Right cardiac atrium (tissue), 5 donors: ENCODE measurements around the gene EFCAB8. TPM values are rescaled to one million over a fixed set of nuclear protein-coding genes. Genes with fewer than 3 reads are reported as not detected.

Experiments
- ATAC-seq, 2 donors: fragments of 200-7000 bp; cut with Tn5 transposase; one replicate each; pipeline versions ENCODE4 v1.8.0 to v1.9.1; 2020; ENCODE audit warnings: moderate library complexity in 2 of 2, mild to moderate bottlenecking in 1 of 2
- DNase-seq, 3 donors: peaks; one replicate each; pipeline ENCODE4 v3.0.0-alpha.2; 2020
- H3K27ac ChIP-seq: one replicate; pipeline ENCODE4 v1.5.1; 2013; ENCODE audit warnings: mild to moderate bottlenecking, low read length, control low read depth, moderate library complexity
- H3K27me3 ChIP-seq: one replicate; pipeline ENCODE4 v1.6.1; 2013; ENCODE audit not compliant: control insufficient read depth, insufficient read depth
- H3K4me1 ChIP-seq: one replicate; pipeline ENCODE4 v1.6.1; 2013; ENCODE audit warnings: low read length; ENCODE audit not compliant: control insufficient read depth, insufficient read depth
- H3K4me3 ChIP-seq: one replicate; pipeline ENCODE4 v1.5.1; 2013; ENCODE audit warnings: low read length, control low read depth
- H3K9me3 ChIP-seq: one replicate; pipeline ENCODE4 v1.6.1; 2013; ENCODE audit warnings: low read length; ENCODE audit not compliant: control insufficient read depth
- WGBS: extraction: QIAGEN DNeasy Blood & Tissue Kit; methylation state at CpG from one replicate; pipeline ENCODE4 v1.1.7; 2013; 5-methylcytosine and 5-hydroxymethylcytosine counted together
- intact Hi-C, 4 donors: fragments of 100-400 bp; cut with DNase I; formaldehyde crosslinking; loops; one replicate each; pipeline versions ENCODE4 v1.11.0 to v1.14.0; 2022 to 2023
- polyA plus RNA-seq: library from polyadenylated mRNA; stranded (reverse); fragments of 200-250 nt; gene quantifications from one replicate; pipeline ENCODE4 v1.2.3, GENCODE V29; 2013
- total RNA-seq, 4 donors: library from RNA; stranded (reverse); fragmentation: NEBNext Ultra II Directional; extraction: Animal tissue kit (Norgen Biotek cat#: 25700); gene quantifications; one replicate each; pipeline ENCODE4 v1.2.1, GENCODE V29; 2021
- donor health status: healthy with polysubstance abuse.
- donor health status: DM: no; HTN: yes; CAD: no.
- donor health status: DM: no; HTN: no; CAD: no.
- donor health status: DM: no; HTN: yes; CAD: no; lungs with severe emphysema.
- donor health status: DM: yes; HTN: yes; CAD: no.

EFCAB8 gene
- total and polyA plus RNA-seq, 5 donors: 0.20 to 0.64 TPM; not detected in 3

DNA sequence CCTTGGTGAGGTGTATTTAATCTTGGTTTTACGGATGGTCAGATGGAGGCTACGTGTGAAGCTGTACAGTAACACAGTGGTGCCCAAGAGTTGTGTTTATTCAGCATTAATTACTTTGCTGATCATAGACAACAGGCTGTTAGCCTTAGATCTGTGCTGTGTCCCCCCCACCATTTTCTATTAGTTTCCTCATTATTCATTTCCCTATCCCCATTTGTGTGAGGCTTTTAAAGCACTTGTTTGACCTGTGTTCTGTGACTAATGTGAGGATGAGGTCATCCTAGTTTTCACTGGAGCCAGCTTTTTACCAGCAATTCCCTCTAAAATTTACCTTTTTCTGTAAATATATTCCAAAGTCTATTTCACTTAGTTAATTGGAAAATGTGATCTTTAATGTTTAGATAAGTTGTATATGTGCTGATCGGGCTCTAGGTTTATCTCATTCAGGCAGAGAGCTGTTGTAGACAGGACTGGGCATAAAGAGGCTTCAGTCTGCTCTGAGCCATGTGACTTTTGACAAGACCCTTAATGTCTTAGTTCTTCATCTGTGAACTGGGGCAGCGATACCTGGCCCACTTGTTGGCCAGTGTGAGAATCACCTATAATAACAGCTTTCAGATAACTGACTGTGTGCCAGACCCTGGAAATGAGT lies 30.6 kb upstream of the EFCAB8 start:
- DNase-seq (no peak), ATAC-seq (no peak)
- Histone ChIP-seq H3K27me3 (no peaks in the 10 kb centered on the region), H3K9me3 (no peaks in the 10 kb centered on the region), H3K4me1 (peaks cover 11% of the 10 kb centered on the region), H3K4me3 (no peak overlapping the region), H3K27ac (no peak overlapping the region)
- 94% methylated on average over 4 of the region's 4 CpGs for WGBS
- intact Hi-C loops: no loop called here

DNA sequence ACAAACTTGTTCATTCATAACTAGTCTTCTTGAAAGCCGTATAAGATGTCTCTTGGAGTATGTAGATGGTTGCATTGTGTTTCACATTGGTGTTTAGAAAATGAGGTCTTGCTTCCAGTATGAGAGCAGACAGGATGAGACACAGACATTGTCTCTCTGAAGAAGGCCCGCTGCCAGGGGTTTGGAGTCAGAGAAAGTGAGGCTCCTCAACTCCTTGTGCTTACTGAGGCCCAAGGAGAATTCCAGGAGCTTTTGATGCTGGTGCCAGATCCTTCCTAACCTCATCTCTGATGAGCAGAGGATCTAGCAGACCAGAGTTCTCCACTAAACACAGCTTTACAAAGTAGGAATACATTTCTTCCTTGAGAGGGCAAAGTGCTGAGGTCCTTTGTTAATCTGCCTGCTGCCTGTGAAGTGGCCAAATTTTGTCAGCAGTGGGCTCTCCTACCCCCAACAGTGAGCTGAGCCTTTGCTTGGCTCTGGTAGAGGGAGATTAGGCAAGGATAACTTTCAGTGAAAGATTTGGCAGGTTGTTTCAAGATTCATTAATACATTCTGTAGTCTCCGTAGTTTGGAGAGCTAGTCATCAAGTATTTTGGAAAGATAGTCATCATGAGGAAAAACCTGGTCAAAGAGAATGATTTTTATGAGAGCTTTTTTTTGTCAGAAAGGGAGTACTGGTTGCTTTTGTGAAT lies 29.3 kb upstream of the EFCAB8 start:
- DNase-seq (no peak), ATAC-seq (no peak)
- Histone ChIP-seq H3K4me3 (no peak overlapping the region), H3K9me3 (no peaks in the 10 kb centered on the region), H3K27ac (peak overlapping the region; percentile 27), H3K27me3 (no peaks in the 10 kb centered on the region), H3K4me1 (peaks cover 7% of the 10 kb centered on the region)
- intact Hi-C loops: no loop called here
- WGBS: 66% methylated on average over 3 of the region's 3 CpGs

DNA sequence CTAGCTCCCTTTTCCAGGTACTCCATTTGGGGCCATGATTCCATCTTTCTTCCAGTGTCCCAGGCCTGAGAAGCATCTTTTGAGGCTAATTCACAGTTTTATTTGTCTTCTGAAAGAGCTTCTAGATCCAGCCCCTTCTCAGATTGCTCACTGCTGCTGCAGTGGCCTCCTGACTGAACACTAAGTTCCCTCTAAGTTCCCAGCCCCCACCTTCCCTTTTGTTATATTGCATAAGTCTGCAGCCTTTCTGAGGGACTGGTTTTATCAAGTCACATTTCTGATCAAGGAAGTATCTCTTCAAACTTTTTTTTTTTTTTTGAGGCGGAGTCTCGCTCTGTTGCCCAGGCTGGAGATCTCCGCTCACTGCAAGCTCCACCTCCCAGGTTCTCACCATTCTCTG lies 28.3 kb upstream of the EFCAB8 start:
- Histone ChIP-seq H3K27ac (no peak overlapping the region), H3K27me3 (no peaks in the 10 kb centered on the region), H3K4me3 (no peak overlapping the region), H3K9me3 (no peaks in the 10 kb centered on the region), H3K4me1 (peaks cover 7% of the 10 kb centered on the region)
- WGBS: 95% methylated on average over 3 of the region's 3 CpGs
- ATAC-seq (peak; percentile 68 to 70), DNase-seq (no peak)
- intact Hi-C loops: no loop called here

DNA sequence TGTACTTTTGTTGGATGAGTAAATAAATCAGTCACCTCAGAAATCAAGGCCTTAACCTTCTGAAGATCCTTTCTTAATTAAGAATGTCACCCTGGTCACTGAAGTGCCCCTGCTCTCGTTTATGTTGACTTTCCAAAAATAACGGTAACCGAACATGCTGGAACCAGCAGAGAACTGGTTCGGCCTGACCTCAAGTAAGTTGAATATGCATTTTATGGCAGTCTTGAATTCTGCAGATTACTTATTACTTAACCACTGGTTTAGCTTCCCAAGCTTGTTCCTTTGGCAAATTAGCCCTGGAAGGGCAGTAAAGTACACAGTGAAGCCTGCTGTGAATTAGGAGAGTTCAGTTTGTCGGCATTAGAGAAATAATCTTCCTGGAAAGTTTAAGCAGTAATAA lies 26.7 kb upstream of the EFCAB8 start:
- no peak for DNase-seq
- intact Hi-C loops: no loop called here
- Histone ChIP-seq H3K4me1 (peaks cover 7% of the 10 kb centered on the region), H3K9me3 (no peaks in the 10 kb centered on the region), H3K4me3 (no peak overlapping the region), H3K27me3 (no peaks in the 10 kb centered on the region), H3K27ac (no peak overlapping the region)
- ATAC-seq: no peak
- 74% methylated on average over 5 of the region's 5 CpGs for WGBS

DNA sequence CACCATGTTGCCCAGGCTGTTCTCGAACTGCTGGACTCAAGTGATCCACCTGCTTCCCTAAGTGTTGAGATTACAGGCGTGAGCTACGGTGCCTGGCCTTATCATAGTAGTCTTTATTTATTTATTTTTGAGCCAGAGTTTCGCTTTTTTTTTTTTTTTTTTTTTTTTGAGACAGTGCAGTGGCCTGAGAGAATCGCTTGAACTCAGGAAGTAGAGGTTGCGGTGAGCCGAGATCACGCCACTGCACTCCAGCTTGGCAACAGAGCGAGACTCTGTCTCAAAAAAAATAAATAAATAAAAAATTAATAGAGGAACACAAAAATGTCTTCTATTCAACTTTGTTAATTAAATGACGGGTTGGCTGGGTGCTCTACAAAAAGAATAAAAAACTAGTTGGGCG lies 26.1 kb upstream of the EFCAB8 start:
- intact Hi-C loops: no loop called here
- H3K9me3 ChIP-seq: no peaks in the 10 kb centered on the region
- peaks cover 7% of the 10 kb centered on the region for H3K4me1 ChIP-seq
- no peak for ATAC-seq
- H3K27me3 ChIP-seq: no peaks in the 10 kb centered on the region
- WGBS: 77% methylated on average over 11 of the region's 11 CpGs
- H3K27ac ChIP-seq: no peak overlapping the region
- no peak overlapping the region for H3K4me3 ChIP-seq
- DNase-seq: no peak

DNA sequence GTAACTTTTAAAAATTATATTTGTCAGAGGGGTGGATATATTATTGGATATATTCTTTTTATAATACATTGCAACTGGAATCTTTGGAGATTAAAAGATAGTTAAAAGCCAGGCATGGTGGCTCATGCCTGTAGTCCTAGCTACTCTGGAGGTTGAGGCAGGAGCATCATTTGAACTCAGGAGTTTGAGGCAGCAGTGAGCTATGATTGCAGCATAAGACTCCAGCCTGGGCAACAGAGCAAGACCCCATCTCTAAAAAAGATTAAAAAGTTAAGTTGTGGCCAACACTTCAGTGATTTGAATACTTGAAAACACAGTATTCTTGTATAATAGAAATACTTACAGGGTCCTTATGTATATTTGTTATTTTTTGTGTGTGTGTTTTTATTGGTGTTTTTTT lies 23.8 kb upstream of the EFCAB8 start:
- intact Hi-C loops: no loop called here
- no peak for ATAC-seq

DNA sequence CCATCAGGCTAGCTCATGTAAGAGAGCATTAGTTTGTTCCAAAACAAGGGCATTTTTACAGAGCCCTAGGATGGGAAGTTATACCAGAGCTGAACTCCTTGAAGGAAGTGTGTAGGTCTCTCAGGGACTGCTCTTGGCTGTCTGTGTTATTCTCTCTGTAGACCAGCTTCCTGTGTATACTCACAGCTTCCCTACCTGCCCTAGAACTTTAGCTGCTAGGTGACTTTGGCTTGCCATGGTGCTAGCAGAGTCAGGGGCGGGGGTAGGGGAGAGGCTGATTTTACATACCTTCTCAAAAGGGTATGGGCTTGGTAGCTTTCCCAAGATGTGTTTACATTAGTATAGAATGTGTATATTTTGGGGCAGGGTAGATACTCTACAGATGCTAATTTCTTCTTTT lies 21.6 kb upstream of the EFCAB8 start:
- 60% methylated on average over 1 of the region's 1 CpG for WGBS
- H3K9me3 ChIP-seq: no peaks in the 10 kb centered on the region
- H3K4me3 ChIP-seq: no peak overlapping the region
- intact Hi-C loops: no loop called here
- H3K27me3 ChIP-seq: no peaks in the 10 kb centered on the region
- DNase-seq (no peak), ATAC-seq (no peak)
- no peaks in the 10 kb centered on the region for H3K4me1 ChIP-seq
- no peak overlapping the region for H3K27ac ChIP-seq

More for the DNA sequence above, 23.8 kb upstream of the EFCAB8 start:
- H3K4me1 ChIP-seq: peaks cover 3% of the 10 kb centered on the region
- no peaks in the 10 kb centered on the region for H3K27me3 ChIP-seq
- no peak overlapping the region for H3K4me3 ChIP-seq
- no peaks in the 10 kb centered on the region for H3K9me3 ChIP-seq
- no peak for DNase-seq
- no peak overlapping the region for H3K27ac ChIP-seq

DNA sequence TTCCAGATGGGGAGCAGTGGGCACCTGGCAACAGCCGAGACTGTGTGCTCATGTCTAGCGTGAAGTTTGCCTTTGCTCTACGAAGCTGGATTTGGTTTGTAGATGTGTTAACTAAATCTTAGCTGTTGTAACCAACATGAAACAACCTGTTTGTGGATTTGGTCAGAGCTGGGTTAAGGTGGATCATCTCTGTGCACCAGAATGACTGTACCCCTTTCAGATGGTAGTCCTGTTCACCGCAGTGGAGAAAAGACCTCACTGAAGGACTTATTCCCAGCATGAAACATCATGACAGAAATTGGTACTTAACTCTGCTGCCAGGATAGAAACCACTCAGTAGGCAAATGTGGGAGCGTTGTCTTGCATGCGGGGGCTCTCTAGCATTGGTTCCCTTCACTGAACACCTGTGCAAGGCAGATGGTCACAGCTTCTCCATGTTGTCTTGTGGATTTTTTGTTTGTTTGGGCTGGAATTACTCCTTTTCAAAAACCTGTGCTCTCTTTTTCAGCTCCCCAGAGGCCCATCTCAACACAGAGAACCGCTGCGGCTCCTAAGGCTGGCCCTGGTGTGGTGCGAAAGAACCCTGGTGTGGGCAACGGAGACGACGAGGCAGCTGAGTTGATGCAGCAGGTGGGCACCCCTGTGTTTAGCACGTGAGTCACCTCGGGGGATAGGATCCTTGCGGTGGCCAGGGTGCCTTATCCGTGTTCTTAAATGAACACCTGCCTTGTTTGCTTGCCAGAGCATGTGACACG lies 19.3 kb upstream of the EFCAB8 start:
- DNase-seq: no peak
- no peak for ATAC-seq
- WGBS: 91% methylated on average over 17 of the region's 17 CpGs
- Histone ChIP-seq H3K27ac (no peak overlapping the region), H3K27me3 (no peaks in the 10 kb centered on the region), H3K4me3 (no peak overlapping the region), H3K9me3 (no peaks in the 10 kb centered on the region), H3K4me1 (no peaks in the 10 kb centered on the region)
- intact Hi-C loops: no loop called here

DNA sequence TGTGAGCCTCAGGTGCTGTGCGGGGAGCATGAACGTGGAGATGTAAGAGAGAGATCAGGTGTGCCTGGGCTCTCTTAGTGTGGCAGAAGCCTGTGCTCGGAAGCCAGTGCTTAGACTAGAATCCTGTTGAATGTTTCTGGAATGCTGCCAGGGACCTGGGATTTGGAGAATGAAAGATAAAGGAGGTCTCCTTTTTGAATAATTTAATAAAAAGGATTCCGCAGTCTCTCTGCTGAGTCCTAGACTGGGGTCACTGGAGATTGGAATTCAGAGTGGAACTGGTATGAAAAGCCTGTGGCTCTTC lies 18.8 kb upstream of the EFCAB8 start:
- DNase-seq: no peak
- H3K27me3 ChIP-seq: no peaks in the 10 kb centered on the region
- intact Hi-C loops: no loop called here
- H3K4me1 ChIP-seq: peaks cover 3% of the 10 kb centered on the region
- no peak overlapping the region for H3K27ac ChIP-seq
- H3K9me3 ChIP-seq: no peaks in the 10 kb centered on the region
- ATAC-seq: no peak
- WGBS: 81% methylated on average over 4 of the region's 4 CpGs
- no peak overlapping the region for H3K4me3 ChIP-seq

DNA sequence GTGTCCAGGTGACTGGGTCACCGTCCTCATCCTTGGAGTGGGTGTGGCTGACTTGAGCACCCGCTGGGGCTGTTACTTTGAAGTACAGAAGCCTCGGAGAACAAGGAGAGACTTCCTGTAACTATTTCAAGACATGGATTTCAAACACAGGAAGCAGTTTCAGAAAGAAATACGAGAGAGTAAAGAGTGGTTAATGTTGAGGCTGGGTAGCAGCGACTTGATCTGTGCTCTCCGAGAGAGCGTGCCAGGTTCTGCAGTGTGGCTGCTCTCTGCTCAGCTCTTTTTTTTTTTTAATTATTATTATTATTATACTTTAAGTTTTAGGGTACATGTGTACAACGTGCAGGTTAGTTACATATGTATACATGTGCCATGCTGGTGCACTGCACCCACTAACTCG lies 17.5 kb upstream of the EFCAB8 start:
- intact Hi-C loops: no loop called here
- no peak overlapping the region for H3K27ac ChIP-seq
- no peaks in the 10 kb centered on the region for H3K9me3 ChIP-seq
- H3K4me3 ChIP-seq: no peak overlapping the region
- ATAC-seq (no peak), DNase-seq (no peak)
- 59% methylated on average over 9 of the region's 9 CpGs for WGBS
- H3K27me3 ChIP-seq: no peaks in the 10 kb centered on the region
- H3K4me1 ChIP-seq: peaks cover 3% of the 10 kb centered on the region

DNA sequence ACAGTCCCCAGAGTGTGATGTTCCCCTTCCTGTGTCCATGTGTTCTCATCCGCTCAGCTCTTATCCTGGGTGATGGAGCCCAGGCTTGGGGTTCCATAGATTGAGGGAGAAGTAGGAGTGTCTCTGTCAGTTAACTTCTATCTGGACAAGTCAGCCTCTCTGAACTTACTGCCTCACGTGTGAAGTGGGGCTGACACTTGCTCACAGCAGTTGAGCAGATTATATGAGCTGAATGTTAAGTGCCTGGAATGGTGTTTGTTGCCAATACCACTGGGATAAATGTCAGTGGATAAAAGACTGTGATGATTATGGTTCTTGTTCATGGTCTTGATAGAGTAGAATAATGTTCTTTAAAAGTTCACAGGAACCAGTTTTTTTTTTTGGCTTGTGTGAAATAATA lies 17.1 kb upstream of the EFCAB8 start:
- intact Hi-C loops: no loop called here
- ATAC-seq: peak; percentile 52 to 78
- H3K4me1 ChIP-seq: peaks cover 3% of the 10 kb centered on the region
- H3K27ac ChIP-seq: no peak overlapping the region
- no peaks in the 10 kb centered on the region for H3K9me3 ChIP-seq
- no peak for DNase-seq
- H3K4me3 ChIP-seq: no peak overlapping the region
- WGBS: 48% methylated on average over 2 of the region's 2 CpGs
- H3K27me3 ChIP-seq: no peaks in the 10 kb centered on the region
